Neutrophil (primary cell): ENCODE results near the gene RHBDD1.

Experiments
- H3K27ac ChIP-seq: fragments of 200-600 bp; sonication (generic); 2 replicates; pipeline ENCODE4 v1.5.1; 2016; ENCODE audit warnings: mild to moderate bottlenecking, moderate library complexity
- H3K27me3 ChIP-seq: fragments of 200-600 bp; sonication (generic); 2 replicates; pipeline ENCODE4 v1.6.0; 2016; ENCODE audit warnings: mild to moderate bottlenecking
- H3K36me3 ChIP-seq: fragments of 200-600 bp; sonication (generic); 2 replicates; pipeline ENCODE4 v1.5.1; 2017
- H3K4me1 ChIP-seq, 2 experiments: fragments of 200-600 bp in 1 of 2; sonication (generic) in 1 of 2; 1 replicate in 1 of 2; 2 replicates in 1 of 2; pipeline versions ENCODE4 v1.5.1 to v1.6.1; 2013 to 2016; ENCODE audit warnings: low read depth in 1 of 2, low read length in 1 of 2, mild to moderate bottlenecking in 1 of 2, moderate library complexity in 1 of 2; ENCODE audit not compliant: control insufficient read depth in 1 of 2, insufficient read depth in 1 of 2
- H3K4me3 ChIP-seq, 2 experiments: fragments of 200-600 bp in 1 of 2; sonication (generic) in 1 of 2; 1 replicate in 1 of 2; 2 replicates in 1 of 2; pipeline ENCODE4 v1.5.1; 2013 to 2016; ENCODE audit warnings: low read depth in 1 of 2, low read length in 1 of 2, mild to moderate bottlenecking in 1 of 2, moderate library complexity in 1 of 2
- H3K9me3 ChIP-seq: fragments of 200-600 bp; sonication (generic); 2 replicates; pipeline ENCODE4 v1.5.1; 2016
- CTCF ChIP-seq: fragments of 200-600 bp; sonication (generic); IDR thresholded peaks from 2 replicates; pipeline ENCODE4 v1.5.1; 2016; ENCODE audit warnings: antibody characterized with exemption

Gene RHBDD1

GRCh38 chr2:226835420-226835795 is 446 bp upstream of the RHBDD1 start:
- Histone ChIP-seq H3K4me1 (peaks cover 15 to 19% of the 10 kb centered on the region in 2 experiments), H3K9me3 (no peaks in the 10 kb centered on the region), H3K4me3 (peak overlapping the region; percentile 78 to 84), H3K27me3 (no peaks in the 10 kb centered on the region), H3K27ac (peak overlapping the region; percentile 95), H3K36me3 (no peaks in the 10 kb centered on the region)
- no peak for TF ChIP-seq CTCF

GRCh38 chr2:226836548-226836885 is 663 bp downstream of the RHBDD1 start:
- no peak for TF ChIP-seq CTCF
- H3K4me1 ChIP-seq: peaks cover 15 to 19% of the 10 kb centered on the region in 2 experiments
- H3K36me3 ChIP-seq: no peaks in the 10 kb centered on the region
- no peaks in the 10 kb centered on the region for H3K9me3 ChIP-seq
- H3K27me3 ChIP-seq: no peaks in the 10 kb centered on the region
- H3K4me3 ChIP-seq: peak overlapping the region; percentile 78 to 84
- H3K27ac ChIP-seq: peak overlapping the region; percentile 95

- H3K27ac ChIP-seq: peak overlapping the region; percentile 95
- TF ChIP-seq CTCF: no peak
- H3K9me3 ChIP-seq: no peaks in the 10 kb centered on the region
- H3K36me3 ChIP-seq: no peaks in the 10 kb centered on the region
- H3K4me3 ChIP-seq: no peak overlapping the region
- H3K4me1 ChIP-seq: peaks cover 15 to 19% of the 10 kb centered on the region in 2 experiments
- H3K27me3 ChIP-seq: no peaks in the 10 kb centered on the region
Observed at GRCh38 chr2:226837334-226837733, 1.5 kb downstream of the RHBDD1 start.

GRCh38 chr2:226837787-226838603 is 2.1 kb downstream of the RHBDD1 start:
- H3K4me3 ChIP-seq: no peak overlapping the region
- no peaks in the 10 kb centered on the region for H3K9me3 ChIP-seq
- H3K4me1 ChIP-seq: peaks cover 15 to 19% of the 10 kb centered on the region in 2 experiments
- no peak overlapping the region for H3K27ac ChIP-seq
- no peaks in the 10 kb centered on the region for H3K36me3 ChIP-seq
- no peak for TF ChIP-seq CTCF
- no peaks in the 10 kb centered on the region for H3K27me3 ChIP-seq

- Histone ChIP-seq H3K36me3 (no peaks in the 10 kb centered on the region), H3K4me3 (no peak overlapping the region), H3K27ac (no peak overlapping the region), H3K27me3 (no peaks in the 10 kb centered on the region), H3K4me1 (peaks cover 15 to 19% of the 10 kb centered on the region in 2 experiments), H3K9me3 (no peaks in the 10 kb centered on the region)
- no peak for TF ChIP-seq CTCF
Observed at GRCh38 chr2:226838722-226839121, 2.9 kb downstream of the RHBDD1 start.
